Osteoblast (primary cell): ENCODE measurements around the gene KCND3. TPM values are rescaled to one million over a fixed set of nuclear protein-coding genes. Genes with fewer than 3 reads are reported as not detected.

Experiments used
- DNase-seq: peaks from one replicate; pipeline ENCODE4 v3.0.0; 2011; ENCODE audit warnings: low spot score, mixed read lengths; ENCODE audit not compliant: insufficient read length; ENCODE audit errors: missing footprints
- H2AFZ ChIP-seq: 2 replicates; pipeline ENCODE4 v1.6.0; 2011; ENCODE audit warnings: mild to moderate bottlenecking, low read length
- H3K27ac ChIP-seq: 2 replicates; pipeline ENCODE4 v1.5.1; 2011; ENCODE audit warnings: mild to moderate bottlenecking, low read depth, low read length, moderate library complexity
- H3K27me3 ChIP-seq: 2 replicates; pipeline ENCODE4 v1.6.0; 2012; ENCODE audit warnings: mild to moderate bottlenecking, control low read depth, inconsistent platforms, low read length, moderate library complexity; ENCODE audit not compliant: insufficient read depth
- H3K36me3 ChIP-seq: 2 replicates; pipeline ENCODE4 v1.5.1; 2011; ENCODE audit warnings: mild to moderate bottlenecking, low read length, control low read depth, moderate library complexity; ENCODE audit not compliant: insufficient read depth
- H3K4me1 ChIP-seq: 2 replicates; pipeline ENCODE4 v1.5.1; 2011; ENCODE audit warnings: mild to moderate bottlenecking, low read length, control low read depth, moderate library complexity; ENCODE audit not compliant: insufficient read depth
- H3K4me2 ChIP-seq: 2 replicates; pipeline ENCODE4 v1.6.0; 2011; ENCODE audit warnings: mild to moderate bottlenecking, low read length; ENCODE audit not compliant: insufficient read depth
- H3K4me3 ChIP-seq: fragments of 200-600 bp; sonication (generic); 3 replicates; pipeline ENCODE4 v1.5.1; 2012; ENCODE audit warnings: mild to moderate bottlenecking, low read length, inconsistent platforms; ENCODE audit not compliant: insufficient read depth
- H3K79me2 ChIP-seq: 2 replicates; pipeline ENCODE4 v1.6.0; 2012; ENCODE audit warnings: mild to moderate bottlenecking, low read length, control low read depth, inconsistent platforms; ENCODE audit not compliant: insufficient read depth
- H3K9me3 ChIP-seq: 2 replicates; pipeline ENCODE4 v1.5.1; 2011; ENCODE audit warnings: low read depth, low read length, control low read depth
- H4K20me1 ChIP-seq: 2 replicates; pipeline ENCODE4 v1.6.0; 2012; ENCODE audit warnings: mild to moderate bottlenecking, low read length, control low read depth; ENCODE audit not compliant: insufficient read depth
- total RNA-seq: library from RNA; depleted of rRNA; stranded (reverse); fragments of >200 nt; gene quantifications from 2 replicates; pipeline ENCODE4 v1.2.3, GENCODE V29; 2012
- TF ChIP-seq, protein P1 (sequence below): IDR thresholded peaks from 2 replicates; pipeline ENCODE4 v1.5.1; 2011; ENCODE audit warnings: mild to moderate bottlenecking, low read depth, low read length, moderate library complexity; ENCODE audit errors: extremely low read depth

Gene KCND3
- total RNA-seq, 1 donor: 3.6 TPM

DNA sequence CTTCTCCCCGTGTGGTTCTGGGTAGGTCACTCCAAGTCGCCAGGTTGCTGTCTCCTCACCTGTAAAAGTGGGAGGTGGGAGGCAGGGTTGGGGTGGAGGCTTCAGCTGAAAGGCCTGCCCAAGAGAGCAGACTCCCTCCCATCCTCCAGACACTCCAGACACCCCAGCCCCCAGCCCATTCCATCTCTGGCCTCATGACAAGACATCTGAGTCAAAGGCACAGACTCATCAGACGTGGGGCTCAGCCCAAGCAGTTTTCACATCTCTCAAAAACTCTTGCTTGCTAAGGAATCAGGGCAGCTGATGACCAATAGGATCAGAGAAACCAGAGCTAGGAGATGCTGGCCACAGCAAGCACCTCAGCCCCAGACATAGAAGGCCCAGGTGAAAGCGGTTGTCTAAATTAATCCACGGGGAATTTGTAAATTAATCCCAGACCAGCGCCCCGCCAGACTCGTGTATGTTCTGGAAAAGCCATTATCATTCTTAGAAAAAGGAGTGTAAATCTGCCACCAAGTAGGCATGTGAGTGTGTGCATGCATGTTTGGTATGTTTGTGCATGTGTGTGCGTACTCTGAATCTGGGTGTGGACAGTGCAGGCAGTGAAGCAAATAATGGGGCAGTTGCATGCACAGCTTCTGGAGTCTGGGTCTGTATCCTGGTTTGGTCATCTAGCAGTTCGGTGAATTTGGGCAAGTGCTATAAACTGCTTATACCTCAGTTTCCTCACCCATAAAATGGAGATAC lies 55.2 kb downstream of the KCND3 start:
- H3K27ac ChIP-seq: no peak overlapping the region

DNA sequence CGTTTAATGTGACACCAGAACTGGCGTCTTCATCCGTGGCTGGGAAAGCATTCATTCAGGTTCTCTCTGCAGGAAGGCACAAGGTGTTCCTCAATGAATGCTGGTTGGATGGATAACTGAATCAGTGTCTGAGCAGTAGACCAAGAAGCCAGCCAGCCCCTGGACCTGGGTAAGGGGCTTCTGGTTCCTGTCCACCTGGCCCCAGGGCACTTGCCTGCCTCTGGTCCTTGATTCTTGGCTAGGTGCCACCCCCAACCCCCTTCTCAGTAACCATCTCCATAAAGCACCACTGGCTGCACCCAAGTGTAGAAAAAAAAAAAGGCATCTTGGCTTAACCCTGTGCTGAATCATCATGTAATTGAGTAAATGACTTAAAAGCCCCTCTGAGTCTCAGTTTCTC lies 59.1 kb downstream of the KCND3 start:
- H3K4me1 ChIP-seq: no peaks in the 10 kb centered on the region

More for the DNA sequence above, 55.2 kb downstream of the KCND3 start:
- Histone ChIP-seq H3K4me2 (no peak overlapping the region), H3K4me3 (no peak overlapping the region), H4K20me1 (no peaks in the 10 kb centered on the region), H2AFZ (no peak overlapping the region), H3K27me3 (no peaks in the 10 kb centered on the region), H3K79me2 (no peaks in the 10 kb centered on the region), H3K4me1 (no peaks in the 10 kb centered on the region), H3K9me3 (no peaks in the 10 kb centered on the region), H3K36me3 (no peaks in the 10 kb centered on the region)
- TF ChIP-seq, protein P1, sequence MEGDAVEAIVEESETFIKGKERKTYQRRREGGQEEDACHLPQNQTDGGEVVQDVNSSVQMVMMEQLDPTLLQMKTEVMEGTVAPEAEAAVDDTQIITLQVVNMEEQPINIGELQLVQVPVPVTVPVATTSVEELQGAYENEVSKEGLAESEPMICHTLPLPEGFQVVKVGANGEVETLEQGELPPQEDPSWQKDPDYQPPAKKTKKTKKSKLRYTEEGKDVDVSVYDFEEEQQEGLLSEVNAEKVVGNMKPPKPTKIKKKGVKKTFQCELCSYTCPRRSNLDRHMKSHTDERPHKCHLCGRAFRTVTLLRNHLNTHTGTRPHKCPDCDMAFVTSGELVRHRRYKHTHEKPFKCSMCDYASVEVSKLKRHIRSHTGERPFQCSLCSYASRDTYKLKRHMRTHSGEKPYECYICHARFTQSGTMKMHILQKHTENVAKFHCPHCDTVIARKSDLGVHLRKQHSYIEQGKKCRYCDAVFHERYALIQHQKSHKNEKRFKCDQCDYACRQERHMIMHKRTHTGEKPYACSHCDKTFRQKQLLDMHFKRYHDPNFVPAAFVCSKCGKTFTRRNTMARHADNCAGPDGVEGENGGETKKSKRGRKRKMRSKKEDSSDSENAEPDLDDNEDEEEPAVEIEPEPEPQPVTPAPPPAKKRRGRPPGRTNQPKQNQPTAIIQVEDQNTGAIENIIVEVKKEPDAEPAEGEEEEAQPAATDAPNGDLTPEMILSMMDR: no peak
- DNase-seq: no peak

DNA sequence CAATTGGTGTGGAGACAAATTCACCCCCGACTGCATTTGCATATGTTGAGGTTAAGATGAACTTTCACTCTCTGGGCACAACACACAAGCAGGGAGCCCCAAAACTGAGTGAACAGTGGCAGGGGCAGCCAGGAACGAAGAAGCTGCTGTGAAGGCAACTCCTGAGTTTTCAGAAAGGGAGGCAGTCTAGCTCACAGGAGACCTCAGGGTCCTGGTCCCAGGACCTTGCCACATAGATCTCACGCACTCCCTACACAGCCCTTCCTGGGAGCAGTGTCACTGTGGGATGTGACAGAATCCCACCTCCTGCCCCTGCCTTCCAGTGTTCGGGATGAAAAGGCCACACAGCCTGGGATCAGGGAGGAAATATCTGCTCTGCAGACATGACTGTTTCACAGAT lies 60.9 kb downstream of the KCND3 start:
- H3K4me1 ChIP-seq: no peaks in the 10 kb centered on the region
- no peaks in the 10 kb centered on the region for H3K27me3 ChIP-seq
- no peak for DNase-seq
- H3K9me3 ChIP-seq: no peaks in the 10 kb centered on the region
- H4K20me1 ChIP-seq: no peaks in the 10 kb centered on the region
- no peak overlapping the region for H2AFZ ChIP-seq
- H3K4me3 ChIP-seq: no peak overlapping the region
- no peak overlapping the region for H3K27ac ChIP-seq
- TF ChIP-seq, protein P1: no peak
- no peaks in the 10 kb centered on the region for H3K36me3 ChIP-seq
- no peak overlapping the region for H3K4me2 ChIP-seq
- no peaks in the 10 kb centered on the region for H3K79me2 ChIP-seq

More for the DNA sequence above, 59.1 kb downstream of the KCND3 start:
- Histone ChIP-seq H3K27ac (no peak overlapping the region), H3K36me3 (no peaks in the 10 kb centered on the region), H3K79me2 (no peaks in the 10 kb centered on the region), H2AFZ (no peak overlapping the region), H4K20me1 (no peaks in the 10 kb centered on the region), H3K27me3 (no peaks in the 10 kb centered on the region), H3K9me3 (no peaks in the 10 kb centered on the region), H3K4me2 (no peak overlapping the region), H3K4me3 (no peak overlapping the region)
- TF ChIP-seq, protein P1: no peak
- no peak for DNase-seq

DNA sequence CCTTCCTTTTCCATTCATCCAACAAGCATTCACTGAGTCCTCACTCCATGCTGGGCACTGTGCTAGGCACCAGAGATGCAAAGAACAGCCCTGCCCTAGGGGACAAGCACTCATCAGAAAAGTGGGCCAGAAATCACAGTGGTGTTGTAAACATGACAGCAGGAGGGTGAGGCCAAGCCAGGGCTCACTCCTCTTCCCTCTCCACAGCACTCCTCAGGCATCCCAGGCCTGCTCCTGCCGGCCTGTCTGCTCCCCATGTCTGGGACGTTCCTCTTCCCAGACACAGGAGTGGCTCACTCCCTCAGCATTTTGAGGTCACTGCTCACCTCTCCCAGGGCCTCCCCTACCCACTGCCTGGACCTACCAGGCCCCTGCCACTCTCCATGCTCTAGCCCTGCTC lies 61.8 kb downstream of the KCND3 start:
- no peak overlapping the region for H3K4me2 ChIP-seq
- H3K79me2 ChIP-seq: no peaks in the 10 kb centered on the region
- no peaks in the 10 kb centered on the region for H3K9me3 ChIP-seq
- H3K36me3 ChIP-seq: no peaks in the 10 kb centered on the region
- no peaks in the 10 kb centered on the region for H3K27me3 ChIP-seq
- no peak for DNase-seq
- TF ChIP-seq, protein P1: no peak
- H3K27ac ChIP-seq: no peak overlapping the region
- no peak overlapping the region for H3K4me3 ChIP-seq
- H4K20me1 ChIP-seq: no peaks in the 10 kb centered on the region
- no peak overlapping the region for H2AFZ ChIP-seq
- H3K4me1 ChIP-seq: no peaks in the 10 kb centered on the region
